Uterus (tissue), 2 donors: ENCODE measurements around the gene EMB.

Source experiments
- CTCF ChIP-seq, 4 experiments: fragments of 200-600 bp in 2 of 4; fragments of 450-650 bp in 2 of 4; sonication (generic) in 2 of 4; IDR thresholded peaks; one replicate each; pipeline ENCODE4 v1.5.1; 2016 to 2019; ENCODE audit warnings: antibody characterized with exemption in 4 of 4, mild to moderate bottlenecking in 2 of 4, moderate library complexity in 1 of 4
- POLR2A ChIP-seq, 2 donors: fragments of 450-650 bp; IDR thresholded peaks; one replicate each; pipeline ENCODE4 v1.6.1; 2016; ENCODE audit warnings: antibody characterized with exemption in 2 of 2, mild to moderate bottlenecking in 1 of 2, moderate library complexity in 1 of 2

DNA sequence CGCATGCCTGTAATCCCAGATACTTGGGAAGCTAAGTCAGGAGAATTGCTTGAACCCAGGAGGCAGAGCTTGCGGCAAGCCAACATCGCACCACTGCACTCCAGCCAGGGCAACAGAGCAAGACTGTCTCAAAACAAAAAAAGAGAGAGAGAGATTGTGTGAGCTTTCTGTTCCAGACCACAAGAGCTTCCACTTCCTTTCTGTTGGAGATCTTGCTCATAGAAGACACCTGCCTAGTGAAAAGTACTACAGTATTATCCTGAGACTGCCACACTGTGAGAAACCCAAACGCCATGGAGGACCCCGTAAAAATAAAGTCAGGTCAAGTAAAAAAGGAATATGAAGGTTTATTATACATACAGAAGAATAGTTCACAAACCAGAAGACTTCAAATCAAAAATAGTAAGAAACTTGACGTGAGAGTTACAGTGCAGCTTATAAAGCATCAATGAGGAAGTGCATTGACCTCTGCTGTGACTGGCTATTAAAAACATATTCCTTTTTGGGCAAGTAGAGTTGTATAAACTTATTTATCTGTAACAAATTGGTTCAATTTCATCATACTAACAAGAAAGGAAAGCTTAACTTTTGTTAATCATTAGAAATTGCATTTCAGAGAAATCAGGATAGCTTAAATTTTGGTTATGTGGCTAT lies 4.3 kb upstream of the EMB start:
- TF ChIP-seq CTCF (IDR thresholded peaks at IDR 0.05) (no peak), POLR2A (IDR thresholded peaks at IDR 0.05) (no peak)
